ENCODE results near the gene SGTA. TPM values are rescaled to one million over a fixed set of nuclear protein-coding genes. Genes with fewer than 3 reads are reported as not detected.

Gene SGTA
- total RNA-seq, 4 donors from 2014 or later: 43.4 to 86.8 (median 73.4) TPM

DNA sequence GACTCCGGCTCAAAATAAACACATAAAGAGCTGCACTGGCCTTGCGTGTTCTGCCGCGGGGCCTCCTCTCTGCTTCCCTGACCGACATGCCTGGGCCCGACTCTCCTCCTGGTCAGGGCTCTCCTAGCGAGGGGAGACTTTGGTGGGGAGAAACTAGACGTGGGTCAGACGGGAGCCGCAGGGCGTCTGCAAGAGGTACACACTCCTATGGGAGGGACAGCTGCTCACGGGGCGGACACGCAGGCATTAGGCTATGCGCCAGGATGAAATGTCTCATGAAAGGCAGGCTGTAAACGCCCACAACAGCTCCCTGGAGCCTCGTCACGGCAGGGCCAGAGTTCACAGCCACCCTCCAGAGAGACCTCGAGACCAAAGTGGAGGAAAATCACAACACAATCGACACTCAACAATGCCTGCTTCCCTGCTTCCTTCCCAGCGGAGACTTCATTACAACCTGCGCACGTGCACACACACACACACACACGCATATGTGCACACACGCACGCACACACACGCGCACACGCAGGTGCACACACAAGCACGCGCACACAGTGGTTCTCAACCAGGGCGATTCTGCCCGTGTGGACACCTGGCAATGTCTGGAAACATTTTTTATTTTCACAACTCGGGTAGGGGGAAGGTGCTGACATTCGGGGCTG, 49.0 kb downstream of the SGTA start:
- no peak overlapping the region for H3K4me3 ChIP-seq (replicated peaks in 1 of 3)
- H3K27ac ChIP-seq: no peak overlapping the region
- H3K27me3 ChIP-seq: no peaks in the 10 kb centered on the region
- no peak for TF ChIP-seq POLR2A (IDR thresholded peaks at IDR 0.05)
- TF ChIP-seq, protein P1, sequence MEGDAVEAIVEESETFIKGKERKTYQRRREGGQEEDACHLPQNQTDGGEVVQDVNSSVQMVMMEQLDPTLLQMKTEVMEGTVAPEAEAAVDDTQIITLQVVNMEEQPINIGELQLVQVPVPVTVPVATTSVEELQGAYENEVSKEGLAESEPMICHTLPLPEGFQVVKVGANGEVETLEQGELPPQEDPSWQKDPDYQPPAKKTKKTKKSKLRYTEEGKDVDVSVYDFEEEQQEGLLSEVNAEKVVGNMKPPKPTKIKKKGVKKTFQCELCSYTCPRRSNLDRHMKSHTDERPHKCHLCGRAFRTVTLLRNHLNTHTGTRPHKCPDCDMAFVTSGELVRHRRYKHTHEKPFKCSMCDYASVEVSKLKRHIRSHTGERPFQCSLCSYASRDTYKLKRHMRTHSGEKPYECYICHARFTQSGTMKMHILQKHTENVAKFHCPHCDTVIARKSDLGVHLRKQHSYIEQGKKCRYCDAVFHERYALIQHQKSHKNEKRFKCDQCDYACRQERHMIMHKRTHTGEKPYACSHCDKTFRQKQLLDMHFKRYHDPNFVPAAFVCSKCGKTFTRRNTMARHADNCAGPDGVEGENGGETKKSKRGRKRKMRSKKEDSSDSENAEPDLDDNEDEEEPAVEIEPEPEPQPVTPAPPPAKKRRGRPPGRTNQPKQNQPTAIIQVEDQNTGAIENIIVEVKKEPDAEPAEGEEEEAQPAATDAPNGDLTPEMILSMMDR (IDR thresholded peaks at IDR 0.05): no peak
- WGBS, 2 donors: 89 to 91% methylated on average over 35 of the region's 35 CpGs
- intact Hi-C loops (cut with DNase I): no loop called here
- H3K36me3 ChIP-seq: peaks cover 12 to 16% of the 10 kb centered on the region in 2 donors
- no peaks in the 10 kb centered on the region for H3K9me3 ChIP-seq
- H3K4me1 ChIP-seq: peaks cover 3 to 5% of the 10 kb centered on the region in 2 donors
- DNase-seq: no peak

DNA sequence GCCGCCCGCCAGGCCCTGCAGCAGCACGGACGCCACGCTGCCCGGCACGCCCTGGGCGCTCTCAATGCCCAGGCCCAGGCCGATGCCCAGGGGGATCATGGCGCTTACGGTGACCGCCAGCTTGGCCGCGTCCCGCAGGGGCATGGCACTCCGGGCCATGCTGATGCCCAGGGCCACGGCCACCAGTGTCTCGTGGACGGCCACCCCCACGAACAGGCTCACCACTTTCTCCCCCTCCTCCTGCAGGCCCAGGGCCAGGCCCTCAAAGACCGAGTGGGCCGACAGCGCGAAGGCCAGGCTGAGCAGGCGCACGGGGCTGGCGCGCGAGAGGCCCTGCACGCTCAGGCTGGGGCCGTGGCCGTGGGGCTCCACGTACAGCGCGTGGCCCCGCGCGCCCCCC, 50.2 kb downstream of the SGTA start:
- DNase-seq: no peak
- Histone ChIP-seq H3K4me1 (no peaks in the 10 kb centered on the region), H3K27me3 (no peaks in the 10 kb centered on the region), H3K9me3 (no peaks in the 10 kb centered on the region), H3K36me3 (peaks cover 12 to 16% of the 10 kb centered on the region in 2 donors), H3K27ac (no peak overlapping the region), H3K4me3 (replicated peaks in 1 of 3) (no peak overlapping the region)
- intact Hi-C loops (cut with DNase I): no loop called here
- no peak for TF ChIP-seq POLR2A (IDR thresholded peaks at IDR 0.05)
- TF ChIP-seq, protein P1 (IDR thresholded peaks at IDR 0.05): no peak
- WGBS, 2 donors: 98% methylated on average over 8 of the region's 38 CpGs; no CpG with 5 or more reads in 1 of the 2 donors

DNA sequence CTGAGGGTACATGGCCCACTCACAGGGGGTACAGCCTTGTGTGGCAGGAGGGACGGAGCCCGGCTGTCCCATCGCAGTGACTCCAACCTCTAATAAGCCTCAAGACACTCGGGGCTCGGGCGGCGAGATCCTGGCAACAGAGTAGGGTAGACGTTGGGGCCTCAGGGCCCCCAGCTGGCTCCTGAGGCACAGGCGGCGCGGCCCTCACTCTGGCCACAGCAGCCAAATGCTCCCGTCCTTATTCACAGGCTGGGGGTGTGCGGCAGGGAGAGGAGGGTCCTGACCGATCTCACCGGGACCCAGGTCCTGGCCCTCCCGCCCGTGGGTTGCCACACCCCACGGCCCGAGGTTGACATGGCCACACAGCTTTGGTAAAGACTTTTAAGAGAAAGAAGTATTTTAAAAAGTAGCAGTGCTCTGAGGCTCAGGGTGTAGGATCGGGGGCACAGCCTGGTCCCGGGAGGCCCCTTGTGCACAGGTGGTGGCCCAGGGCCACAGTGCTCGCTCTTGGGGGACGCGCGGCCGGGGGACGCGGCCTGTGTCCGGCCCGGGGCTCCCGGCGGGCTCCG, 50.8 kb downstream of the SGTA start:
- H3K4me1 ChIP-seq: no peaks in the 10 kb centered on the region
- no peak for TF ChIP-seq POLR2A (IDR thresholded peaks at IDR 0.05)
- TF ChIP-seq, protein P1 (IDR thresholded peaks at IDR 0.05): no peak
- intact Hi-C loops (cut with DNase I): no loop called here
- H3K9me3 ChIP-seq: no peaks in the 10 kb centered on the region
- WGBS, 2 donors: 91 to 94% methylated on average over 10 to 31 of the region's 33 CpGs
- no peak overlapping the region for H3K4me3 ChIP-seq (replicated peaks in 1 of 3)
- H3K27me3 ChIP-seq: no peaks in the 10 kb centered on the region
- H3K27ac ChIP-seq: no peak overlapping the region
- peaks cover 12 to 16% of the 10 kb centered on the region in 2 donors for H3K36me3 ChIP-seq
- no peak for DNase-seq

DNA sequence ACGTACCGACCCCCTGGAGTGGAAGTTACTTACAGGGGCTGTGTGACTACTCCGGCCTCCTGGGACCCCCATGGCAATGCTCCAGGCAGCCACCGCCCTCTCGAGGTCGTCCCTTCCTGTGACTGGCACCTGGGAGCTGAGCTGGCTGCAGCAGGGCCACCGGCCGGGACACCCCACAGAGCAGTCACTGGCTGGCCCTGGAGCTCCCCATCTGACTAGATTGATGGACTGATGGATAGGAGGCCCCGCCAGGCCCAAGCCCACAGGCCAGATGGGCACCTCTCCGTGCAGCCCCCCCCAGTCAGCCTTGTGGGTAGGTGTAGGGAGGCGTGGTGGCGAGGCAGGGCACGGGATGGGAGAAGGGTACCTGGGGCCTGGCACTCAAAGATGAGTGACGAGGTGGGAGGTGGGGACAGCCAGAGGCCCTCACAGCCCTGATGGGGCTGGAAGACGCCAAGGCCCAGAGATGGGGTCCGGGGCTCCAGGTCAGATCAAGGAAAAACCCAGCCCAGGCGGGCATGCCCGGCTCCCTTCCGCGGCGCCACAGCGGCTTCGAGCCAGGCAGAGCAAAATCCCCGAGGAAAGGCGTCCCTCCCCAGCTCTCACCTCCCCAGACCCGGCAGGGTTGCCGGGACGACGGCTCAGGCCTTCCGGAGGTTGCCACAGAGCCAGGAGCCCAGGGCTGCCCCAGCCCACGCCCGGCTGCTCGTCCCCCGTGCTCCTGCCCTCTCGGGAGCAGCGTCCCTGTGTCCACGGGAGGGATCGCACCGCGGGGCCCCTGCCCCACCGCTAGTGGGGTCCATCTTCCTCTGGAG, 51.7 kb downstream of the SGTA start:
- Histone ChIP-seq H3K27me3 (no peaks in the 10 kb centered on the region), H3K4me1 (no peaks in the 10 kb centered on the region), H3K9me3 (no peaks in the 10 kb centered on the region), H3K27ac (no peak overlapping the region), H3K4me3 (replicated peaks in 1 of 3) (no peak overlapping the region), H3K36me3 (peaks cover 6 to 13% of the 10 kb centered on the region in 2 donors)
- no peak for DNase-seq
- WGBS, 2 donors: 90 to 91% methylated on average over 17 to 28 of the region's 41 CpGs
- TF ChIP-seq, protein P1 (IDR thresholded peaks at IDR 0.05): no peak
- TF ChIP-seq POLR2A (IDR thresholded peaks at IDR 0.05): no peak
- intact Hi-C loops (cut with DNase I): no loop called here

Measured in thyroid gland (tissue), 4 donors.